GM10266 (cell line): Measurements from ENCODE around the gene ZNF500.
A peak's percentile ranks its signal among the peaks of the same experiment; 100 is the strongest.

Experiments used
- DNase-seq: peaks from one replicate; pipeline ENCODE4 v3.0.0; 2012; ENCODE audit errors: extremely low spot score
- CTCF ChIP-seq: IDR thresholded peaks from 2 replicates; pipeline ENCODE4 v1.5.1; 2012; ENCODE audit warnings: mild to moderate bottlenecking, low read depth; ENCODE audit not compliant: control insufficient read depth, insufficient read depth; ENCODE audit errors: missing control alignments

ZNF500 gene

GRCh38 chr16:4755687-4756086 lies 11.3 kb downstream of the ZNF500 start:
- TF ChIP-seq CTCF: no peak
- no peak for DNase-seq

GRCh38 chr16:4754865-4755264 lies 12.1 kb downstream of the ZNF500 start:
- no peak for DNase-seq
- no peak for TF ChIP-seq CTCF

DNA sequence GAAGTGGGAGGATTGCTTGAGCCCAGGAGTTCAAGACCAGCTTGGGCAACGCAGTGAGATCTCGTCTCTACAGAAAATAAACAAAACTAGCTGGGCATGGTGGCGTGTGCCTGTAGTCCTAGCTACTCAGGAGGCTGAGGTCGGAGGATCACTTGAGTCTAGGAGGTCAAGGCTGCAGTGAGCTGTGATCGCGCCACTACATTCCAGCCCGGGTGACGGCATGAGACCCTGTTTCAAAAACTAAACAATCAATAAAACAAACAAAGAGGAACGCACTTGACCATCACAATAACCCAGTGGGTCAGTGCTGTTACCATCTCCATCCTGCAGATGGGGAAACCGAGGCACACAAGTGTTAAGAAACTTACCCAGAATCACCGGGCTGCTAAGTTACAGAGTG lies 13.7 kb downstream of the ZNF500 start:
- DNase-seq: no peak
- TF ChIP-seq CTCF: no peak

- no peak for TF ChIP-seq CTCF
- DNase-seq: no peak
Observed at GRCh38 chr16:4752351-4753100, 14.4 kb downstream of the ZNF500 start.

GRCh38 chr16:4750896-4751295 lies 16.1 kb downstream of the ZNF500 start:
- no peak for TF ChIP-seq CTCF
- DNase-seq: no peak

GRCh38 chr16:4749700-4750257 lies 17.2 kb downstream of the ZNF500 start:
- no peak for TF ChIP-seq CTCF
- peak; percentile 65 for DNase-seq

- no peak for DNase-seq
- TF ChIP-seq CTCF: no peak
Observed at GRCh38 chr16:4748682-4749411, 18.1 kb downstream of the ZNF500 start.
